NCI-H1694 treated with DMSO at 0.1 percent for 48 hours (cell line): ENCODE results near the gene DTNA.

ENCODE experiments used
- DNase-seq: peaks from one replicate; lab custom pipeline; 2025; lab: John Stamatoyannopoulos, UW

The DTNA gene

DNA sequence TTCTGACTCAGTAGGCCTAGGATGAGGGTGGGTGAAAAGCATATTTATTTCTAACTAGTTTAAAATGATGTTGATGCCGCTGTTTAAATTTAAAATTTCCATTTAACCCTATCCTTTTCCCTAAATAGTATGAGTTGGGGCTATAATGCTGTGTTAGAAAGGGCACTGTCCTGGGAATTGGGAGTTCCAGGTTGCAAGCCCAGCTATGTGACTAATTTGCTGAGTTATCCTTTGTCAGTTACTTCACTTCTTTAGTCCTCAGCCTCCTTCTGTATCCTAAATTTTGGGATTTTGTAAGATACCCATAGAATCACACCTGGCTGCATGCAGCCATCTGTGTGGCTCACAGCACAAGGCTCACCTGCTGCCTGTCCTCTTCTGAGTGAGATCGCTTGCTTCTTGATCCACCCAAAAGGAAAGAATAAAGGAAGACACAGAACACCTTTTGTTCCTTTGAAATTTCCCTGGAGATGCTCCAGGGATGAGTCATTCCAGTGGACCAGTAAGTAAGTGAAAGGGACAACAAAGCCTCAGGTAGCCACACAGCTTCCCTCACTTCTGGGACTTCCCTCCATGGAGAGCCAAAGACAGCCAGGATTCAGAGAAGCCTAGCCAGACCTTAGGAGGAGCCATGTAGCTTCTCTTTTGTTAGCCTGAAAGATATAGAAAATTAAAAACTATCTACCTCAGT, 97.2 kb downstream of the DTNA start:
- DNase-seq: no peak

DNA sequence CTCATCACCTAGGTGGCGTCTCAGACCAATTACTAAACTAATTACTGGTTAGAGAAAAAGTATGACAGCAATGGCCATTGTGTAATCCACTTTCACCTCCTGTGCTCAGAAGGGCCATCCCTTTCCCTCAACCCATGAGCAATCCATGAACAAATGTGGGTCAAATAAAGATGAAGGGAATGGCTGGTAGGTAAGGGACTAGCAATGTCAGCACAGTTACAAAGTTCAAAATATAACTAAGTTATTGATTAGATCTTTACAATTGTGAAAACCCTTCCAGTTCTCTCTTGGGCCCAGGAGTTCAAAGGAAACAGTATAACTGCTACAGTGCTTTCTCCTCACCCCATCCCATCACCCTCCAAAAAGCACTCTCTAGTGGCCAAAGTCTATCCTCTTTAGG, 98.3 kb downstream of the DTNA start:
- no peak for DNase-seq

DNA sequence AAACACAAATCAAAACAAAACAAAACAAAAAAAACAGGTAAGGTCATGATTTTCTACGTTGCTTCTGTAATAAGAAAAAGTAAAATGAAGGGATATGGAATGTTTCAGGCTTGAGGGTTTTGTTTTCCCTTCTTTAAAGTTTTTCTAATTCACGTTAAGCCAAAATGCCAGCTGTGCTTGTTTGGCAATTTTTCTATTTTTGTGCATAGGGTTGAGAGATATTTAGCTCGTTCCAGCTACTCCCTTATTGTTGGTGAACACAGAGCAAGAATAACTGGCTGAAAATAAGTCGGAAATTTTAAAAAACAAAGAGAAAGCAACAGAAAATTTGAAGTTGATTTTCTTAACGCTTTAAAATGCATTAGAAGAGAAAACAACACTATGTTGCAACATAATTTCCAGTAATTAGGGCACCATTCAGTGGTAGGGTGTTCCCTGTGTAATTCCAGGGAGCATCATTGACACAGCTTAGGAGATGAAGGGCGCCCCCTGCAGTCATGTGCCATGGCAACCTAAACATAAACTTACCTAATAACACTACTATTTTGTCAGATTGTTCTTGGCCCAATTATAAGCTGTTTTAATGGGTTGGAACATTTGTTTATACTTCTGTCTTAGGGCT, 99.5 kb downstream of the DTNA start:
- DNase-seq: peak; percentile 11

DNA sequence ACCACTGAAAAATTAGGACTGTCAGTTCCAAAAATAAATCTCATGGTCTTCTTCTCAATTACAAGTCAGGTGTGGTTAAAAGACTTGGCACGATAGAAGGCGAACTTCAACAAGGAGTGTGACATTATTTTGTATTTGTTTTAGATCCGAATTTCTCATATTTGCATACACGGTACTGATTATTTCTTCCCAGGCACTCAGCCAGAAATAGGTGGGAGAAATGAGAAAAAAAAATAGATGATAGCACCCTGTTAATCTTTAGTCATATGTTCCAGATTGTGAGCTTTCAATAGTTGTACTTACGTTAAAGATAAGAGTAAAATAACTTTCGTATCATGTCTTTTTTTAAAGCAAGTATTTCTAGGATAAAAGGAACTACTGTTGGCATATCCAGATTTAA, 106.1 kb downstream of the DTNA start:
- no peak for DNase-seq

DNA sequence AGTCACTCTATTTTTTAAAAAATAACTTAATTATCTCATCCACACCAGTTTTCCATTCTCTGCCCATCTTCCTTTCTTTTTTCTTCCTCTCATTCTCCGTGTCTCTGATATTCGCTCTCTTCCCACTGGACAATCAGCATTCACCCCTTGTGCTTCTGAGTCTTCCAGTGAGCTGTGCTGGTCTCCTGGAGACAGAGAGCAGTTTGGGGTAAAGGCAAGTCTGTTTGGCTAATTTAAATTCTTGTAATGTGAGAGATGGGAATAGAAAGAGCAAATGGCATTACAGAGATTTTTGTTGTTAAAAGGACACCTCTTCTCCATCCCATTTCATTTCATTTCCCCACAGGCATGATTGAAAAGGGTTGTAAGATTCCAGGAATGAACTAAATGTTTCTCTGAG, 107.5 kb downstream of the DTNA start:
- no peak for DNase-seq

DNA sequence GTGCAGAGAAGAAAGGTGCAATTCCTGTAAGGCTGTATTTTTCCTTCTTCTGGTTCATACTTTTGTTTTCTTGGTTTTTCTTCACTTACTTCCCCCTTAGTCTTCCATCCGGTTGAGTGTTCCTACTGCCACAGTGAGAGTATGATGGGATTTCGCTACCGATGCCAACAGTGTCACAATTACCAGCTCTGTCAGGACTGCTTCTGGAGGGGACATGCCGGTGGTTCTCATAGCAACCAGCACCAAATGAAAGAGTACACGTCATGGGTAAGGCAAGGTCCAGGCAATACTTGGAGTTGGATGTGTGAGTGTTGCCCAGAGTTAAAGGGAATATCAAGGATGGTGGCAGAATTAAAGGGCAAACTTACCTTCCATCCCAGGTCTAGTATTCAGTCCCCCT, 108.0 kb downstream of the DTNA start:
- DNase-seq: no peak

DNA sequence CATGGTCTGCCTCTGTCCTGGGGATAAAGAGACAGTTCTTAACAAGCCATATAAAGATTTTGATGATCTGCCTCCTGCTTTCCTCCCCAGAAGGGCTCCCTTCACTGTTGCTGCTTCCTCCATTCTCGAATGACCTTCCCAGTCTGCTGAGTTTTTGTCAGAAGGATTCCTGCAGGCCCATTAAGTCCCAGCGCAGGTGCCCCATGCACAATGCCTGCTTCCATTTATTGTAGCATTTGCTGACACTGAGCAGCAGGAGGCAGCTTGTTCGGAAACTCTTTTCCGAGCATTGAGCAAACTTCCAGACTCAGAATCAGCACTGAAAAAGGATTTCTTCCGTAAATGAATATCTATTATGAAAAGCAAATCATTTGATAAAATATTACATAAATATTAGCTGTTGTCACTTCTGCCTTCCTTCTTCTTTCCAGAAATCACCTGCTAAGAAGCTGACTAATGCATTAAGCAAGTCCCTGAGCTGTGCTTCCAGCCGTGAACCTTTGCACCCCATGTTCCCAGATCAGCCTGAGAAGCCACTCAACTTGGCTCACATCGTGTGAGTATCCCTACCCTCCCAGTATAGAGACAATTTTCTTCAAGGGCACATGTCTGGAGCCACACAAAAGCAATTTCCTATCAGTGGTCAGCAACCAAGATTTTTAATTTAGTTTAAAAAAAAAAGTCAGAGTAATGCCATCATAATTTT, 110.4 kb downstream of the DTNA start:
- no peak for DNase-seq

DNA sequence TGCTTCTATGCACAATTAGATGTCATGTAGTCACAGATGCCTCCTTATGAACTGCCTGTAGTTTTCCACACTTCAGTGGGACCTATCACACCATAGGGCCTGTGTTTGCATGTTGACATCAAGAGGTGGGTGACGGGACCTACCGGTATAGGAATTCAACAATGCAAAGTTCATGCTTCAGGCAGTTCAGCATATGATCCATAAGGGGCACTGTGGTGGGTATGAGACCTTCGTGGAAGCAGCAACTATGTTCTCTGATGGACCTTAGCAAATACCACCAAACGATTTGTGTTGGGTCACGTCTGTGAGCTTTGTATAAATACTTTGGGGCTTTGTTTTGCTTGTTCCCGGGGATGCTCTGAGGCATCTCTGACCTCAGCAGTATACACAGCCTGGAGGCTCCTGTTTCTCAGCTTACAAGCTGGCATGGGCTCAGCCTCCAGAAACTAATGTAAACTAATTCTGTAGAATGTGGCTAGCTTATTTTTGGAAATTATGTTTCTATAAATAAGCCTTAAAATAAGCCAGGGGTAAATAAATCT, 111.6 kb downstream of the DTNA start:
- DNase-seq: no peak

DNA sequence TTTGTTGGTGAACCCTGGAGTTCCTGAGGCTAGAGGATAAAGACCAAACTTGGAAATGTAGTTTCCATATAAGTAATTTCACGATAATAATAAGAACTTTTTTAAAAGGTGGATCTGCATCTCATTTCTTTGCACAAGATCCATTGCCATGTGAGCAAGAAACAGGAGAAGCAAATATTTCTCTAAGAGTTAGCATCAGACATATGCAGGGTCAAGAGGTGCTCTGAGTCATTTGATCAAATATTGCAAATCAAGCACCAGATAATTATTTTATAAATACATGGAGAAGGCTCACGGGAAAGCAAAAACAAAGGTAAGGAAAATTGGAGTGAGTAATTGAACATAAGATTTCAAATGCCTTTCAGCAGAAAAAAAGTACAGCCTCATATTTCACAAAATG, 118.0 kb downstream of the DTNA start:
- no peak for DNase-seq

DNA sequence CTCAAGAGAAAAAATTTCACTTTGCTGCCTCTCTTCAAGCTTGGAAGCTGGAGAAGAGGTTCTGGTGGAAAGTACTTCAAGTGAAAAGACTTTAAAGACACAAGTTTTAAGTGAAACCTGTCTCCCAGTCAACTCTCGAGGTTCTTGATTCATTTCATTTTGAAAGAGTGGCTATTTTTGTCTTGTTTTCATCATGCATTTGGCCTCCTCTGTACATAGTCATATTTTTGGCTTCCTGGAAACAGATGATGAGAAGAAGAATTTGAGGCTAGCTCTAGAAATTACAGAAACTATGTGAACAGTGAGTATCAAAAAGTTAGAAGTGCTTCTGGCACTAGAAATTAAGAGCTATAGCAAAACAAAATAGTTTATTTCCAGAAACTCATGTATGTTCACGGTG, 124.8 kb downstream of the DTNA start:
- no peak for DNase-seq

DNA sequence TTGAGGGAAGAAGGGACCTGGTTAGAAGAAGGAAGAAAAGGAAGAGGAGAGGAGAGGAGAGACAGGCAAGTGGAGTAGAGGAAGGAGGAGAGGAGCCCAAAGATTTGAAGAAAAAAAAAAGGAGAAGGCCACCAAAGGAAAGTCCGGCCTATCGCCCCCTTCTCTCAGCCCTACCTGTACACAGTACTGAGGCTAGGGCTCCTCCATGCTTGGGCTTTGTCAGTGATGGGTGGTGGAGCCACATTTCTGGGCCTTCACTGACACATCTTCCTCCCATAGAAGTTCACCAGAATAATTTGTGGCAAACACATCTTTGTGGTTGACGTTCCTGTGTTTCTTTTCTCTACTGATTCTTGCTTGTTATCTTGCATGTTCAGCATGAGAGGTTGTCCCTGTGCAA, 125.4 kb downstream of the DTNA start:
- DNase-seq: no peak

DNA sequence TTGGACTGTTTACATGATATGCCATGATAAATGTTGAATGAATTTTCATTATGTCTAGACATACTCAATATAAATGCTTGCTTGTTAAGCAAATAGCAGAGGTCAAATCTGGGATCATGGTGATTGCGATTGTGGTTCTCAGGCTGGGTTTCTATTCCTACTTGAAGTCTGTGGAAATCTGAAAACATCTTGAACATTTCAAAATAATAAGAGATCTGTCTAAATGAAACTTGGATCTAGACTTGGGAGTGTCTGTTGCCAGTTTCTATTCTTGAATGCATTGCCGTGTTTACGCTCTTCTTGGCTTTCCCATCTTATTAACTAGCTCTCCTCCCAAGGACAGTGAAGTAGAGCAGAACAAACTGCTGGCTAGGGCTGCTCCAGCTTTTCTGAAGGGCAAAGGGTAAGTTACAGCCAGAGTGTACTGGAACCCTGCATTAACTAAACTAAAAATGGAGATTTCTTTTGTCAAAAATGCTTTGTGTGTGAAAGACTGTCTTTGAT, 127.7 kb downstream of the DTNA start:
- no peak for DNase-seq

DNA sequence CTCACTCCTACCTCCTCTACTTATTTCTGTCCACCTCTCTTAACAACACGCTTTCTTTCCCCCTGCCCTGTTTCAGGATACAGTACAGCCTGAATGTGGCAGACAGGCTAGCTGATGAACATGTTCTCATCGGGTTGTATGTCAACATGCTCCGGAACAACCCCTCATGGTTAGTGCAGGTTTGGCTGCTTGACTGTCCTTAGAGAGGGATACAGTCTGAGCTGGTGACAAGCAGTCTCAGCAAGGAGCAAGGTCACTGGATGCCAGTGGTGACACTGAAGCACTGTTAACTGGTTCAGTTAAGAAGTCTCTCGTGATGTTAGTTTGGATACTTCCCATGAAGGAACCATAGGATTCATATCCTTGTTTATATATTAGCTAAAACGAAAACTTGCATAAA, 128.6 kb downstream of the DTNA start:
- DNase-seq: no peak

DNA sequence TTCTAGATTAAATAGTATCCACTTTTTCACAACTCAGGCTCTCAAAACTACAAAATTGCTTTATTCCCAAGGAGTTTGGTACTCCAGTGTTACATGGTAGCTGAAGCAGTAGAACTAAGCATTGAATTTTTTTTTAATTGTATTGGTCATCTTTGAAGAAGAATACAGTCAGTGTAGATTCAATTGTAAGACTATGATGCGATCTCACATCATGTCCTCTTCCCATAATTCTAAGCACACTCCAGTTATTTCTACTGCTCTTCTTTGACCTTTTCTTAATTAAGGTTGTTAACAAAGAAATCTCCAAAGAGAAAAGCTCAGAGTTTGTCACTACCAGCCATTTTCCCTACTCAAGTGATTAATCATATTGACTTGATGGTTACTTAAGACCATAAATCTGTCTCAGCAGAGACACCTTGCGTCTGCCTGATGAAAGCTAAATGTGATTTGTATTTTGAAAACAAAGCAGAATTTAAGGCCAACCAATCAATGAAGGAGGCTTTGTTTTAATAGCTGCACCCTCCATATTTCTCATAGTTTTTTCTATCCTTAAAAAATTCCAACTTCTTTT, 130.2 kb downstream of the DTNA start:
- no peak for DNase-seq

DNA sequence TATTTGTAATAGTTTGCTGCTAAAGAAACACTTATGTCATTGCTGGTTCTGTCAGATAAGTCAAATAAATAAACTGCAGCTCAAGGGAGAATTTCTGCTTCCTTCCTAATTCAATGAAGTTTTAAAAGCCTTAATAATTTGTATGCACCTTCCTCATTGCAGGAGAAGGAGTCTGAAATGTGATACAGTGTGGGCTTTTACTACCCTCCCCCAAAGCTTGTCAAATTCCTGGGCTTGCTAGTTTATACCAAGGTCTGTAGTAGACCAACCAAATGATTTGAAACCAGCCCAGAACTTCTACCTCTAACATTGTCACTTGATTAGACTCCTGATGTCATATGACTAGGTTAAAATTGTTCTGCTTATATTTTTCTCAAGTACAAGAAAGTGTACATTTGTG, 131.8 kb downstream of the DTNA start:
- DNase-seq: no peak

DNA sequence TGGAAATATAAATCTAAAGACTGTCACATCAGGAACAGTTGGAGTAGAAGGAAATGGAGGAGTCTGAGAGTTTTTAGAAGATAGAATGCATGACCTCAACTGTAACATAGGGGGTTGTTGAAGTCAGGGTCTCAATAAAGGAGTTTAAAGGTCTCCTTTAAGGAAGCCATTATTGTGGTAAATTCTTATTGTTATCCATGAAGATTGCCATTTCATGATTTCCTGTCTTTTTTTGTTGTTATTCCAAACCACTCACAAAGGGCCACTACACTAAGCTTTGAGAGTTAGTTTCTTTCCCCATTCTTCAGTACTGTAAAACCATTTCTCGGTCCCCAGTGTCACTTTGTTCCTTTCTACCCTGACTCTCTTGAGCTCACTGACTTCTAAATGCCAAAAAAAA, 134.0 kb downstream of the DTNA start:
- DNase-seq: no peak

DNA sequence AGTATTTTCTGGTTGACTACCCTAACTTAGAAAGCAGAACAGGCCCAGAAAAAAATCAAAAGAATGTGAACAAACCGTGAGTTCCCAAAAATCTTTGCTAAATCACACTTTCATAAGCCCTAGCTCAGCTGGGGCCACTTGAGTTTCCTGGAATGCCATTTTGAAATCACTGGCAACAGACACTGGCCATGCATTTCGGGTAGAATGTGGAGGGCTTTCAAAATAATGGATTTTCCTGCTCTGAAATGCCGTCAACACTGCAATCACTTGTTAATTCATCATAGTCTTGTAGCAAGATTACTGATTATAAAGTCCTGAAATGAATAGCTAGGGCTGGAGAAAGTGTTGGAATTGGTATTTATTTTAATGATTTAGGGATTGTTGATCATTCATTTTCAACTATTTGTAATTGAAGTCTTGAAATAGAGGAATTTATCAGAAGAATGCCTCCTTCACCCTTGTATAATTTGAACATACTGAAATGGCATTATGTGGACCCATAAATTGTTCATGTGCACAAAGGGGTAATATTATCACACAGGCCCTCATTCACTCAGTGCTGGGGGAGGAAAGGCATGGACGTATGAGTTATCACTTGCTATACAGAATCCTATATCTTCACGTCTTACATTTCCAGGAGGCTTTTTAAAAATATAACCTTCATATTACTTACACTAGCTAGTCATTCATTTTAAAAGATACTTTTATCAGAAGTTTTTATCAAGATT, 134.8 kb downstream of the DTNA start:
- no peak for DNase-seq

DNA sequence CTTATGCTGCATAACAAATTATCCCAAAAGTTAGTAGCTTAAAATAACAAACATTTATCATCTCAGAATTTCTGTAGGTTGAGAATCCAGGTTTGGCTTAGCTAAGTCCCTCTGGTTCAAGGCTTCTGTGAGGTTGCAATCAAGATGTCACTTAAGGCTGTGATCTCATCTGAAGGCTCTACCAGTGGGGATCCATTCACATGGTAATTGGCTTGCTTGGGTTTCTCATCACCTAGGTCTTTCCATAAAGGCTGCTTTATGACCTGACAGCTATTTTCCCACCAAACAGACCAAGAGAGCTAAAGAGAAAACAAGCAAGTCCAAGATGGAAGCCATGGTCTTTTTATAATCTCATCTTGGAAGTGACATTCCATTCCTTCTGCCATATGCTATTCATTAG, 137.3 kb downstream of the DTNA start:
- DNase-seq: no peak

DNA sequence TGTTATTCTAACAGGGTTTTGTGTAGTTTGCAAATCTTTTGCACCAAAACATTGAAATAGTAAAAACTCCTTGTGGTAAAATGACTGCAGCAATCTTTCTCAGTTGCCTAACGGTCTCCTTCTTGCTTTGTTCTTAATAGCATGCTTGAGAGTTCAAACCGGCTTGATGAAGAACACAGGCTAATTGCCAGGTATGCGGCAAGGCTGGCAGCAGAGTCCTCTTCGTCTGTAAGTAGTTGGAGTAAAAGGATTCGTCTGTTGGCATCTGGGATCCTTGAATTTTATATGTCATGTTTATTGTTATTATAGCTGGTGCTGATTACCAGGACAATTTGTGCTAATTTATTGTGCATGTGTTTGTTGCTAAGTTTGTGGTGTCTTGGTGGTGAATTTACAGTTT, 138.1 kb downstream of the DTNA start:
- DNase-seq: no peak

DNA sequence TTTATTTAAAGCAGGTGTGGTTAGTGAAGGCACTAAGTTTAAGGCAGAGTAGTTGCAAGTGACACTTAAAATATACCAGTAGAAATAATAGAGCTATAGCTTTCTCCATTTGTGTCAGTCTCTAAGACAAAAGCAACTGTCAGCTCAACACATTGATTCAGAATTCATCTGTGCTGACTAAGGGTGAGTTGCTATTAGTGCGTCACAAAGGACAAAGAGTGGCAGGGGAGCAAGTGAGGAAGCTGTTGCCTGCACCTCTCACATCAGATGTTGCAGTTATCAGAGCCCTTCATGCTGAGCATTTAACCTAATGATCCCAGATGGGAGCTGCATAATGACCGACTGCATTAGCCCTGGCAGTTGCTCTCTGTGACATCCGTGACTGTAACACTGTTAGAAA, 138.6 kb downstream of the DTNA start:
- no peak for DNase-seq

DNA sequence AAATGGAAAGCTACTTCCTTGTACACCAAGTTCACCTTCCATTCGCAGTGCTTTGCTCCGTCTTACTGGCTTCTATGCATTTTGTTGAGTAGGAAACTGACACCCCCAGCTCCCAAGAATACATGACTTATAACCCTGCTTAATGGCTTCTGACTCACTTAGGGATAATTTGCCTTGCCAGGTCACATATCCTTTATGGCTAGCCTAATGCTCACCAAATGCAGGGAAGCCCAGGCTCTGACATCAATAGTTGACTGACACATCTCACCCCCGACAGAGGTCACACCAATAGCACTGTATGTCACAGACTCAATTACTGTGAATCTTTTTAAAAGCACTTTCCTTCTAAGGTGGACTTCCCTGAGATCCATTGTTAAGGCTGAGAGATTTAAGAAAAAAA, 147.2 kb downstream of the DTNA start:
- no peak for DNase-seq

DNA sequence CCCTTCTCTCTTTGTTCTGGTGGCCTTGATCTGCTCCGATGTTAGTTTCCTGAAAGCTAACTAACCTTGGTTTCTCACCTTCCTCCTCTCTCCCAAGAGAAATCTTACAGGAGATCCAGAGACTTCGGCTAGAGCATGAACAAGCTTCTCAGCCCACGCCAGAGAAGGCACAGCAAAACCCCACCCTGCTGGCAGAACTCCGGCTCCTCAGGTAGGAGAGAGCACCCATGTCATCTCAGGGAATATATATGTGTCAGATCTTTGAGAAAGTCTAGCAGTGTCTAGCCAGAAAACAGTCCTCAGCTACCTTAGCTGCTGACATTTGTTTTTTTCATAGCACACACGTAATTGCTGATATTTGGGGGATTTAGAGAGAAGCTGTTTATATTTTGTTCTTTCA, 148.1 kb downstream of the DTNA start:
- no peak for DNase-seq
